HEK293T (cell line): ENCODE data around the gene ARAF.

Experiments used
- ARNT ChIP-seq: fragments of 450-650 bp; IDR thresholded peaks from 2 replicates; pipeline ENCODE4 v1.6.1; 2017; ENCODE audit warnings: mild to moderate bottlenecking
- BHLHE40 ChIP-seq: fragments of 450-650 bp; IDR thresholded peaks from 2 replicates; pipeline ENCODE4 v1.6.1; 2016; ENCODE audit warnings: mild to moderate bottlenecking, moderate library complexity, borderline replicate concordance
- ELF4 ChIP-seq: fragments of 450-650 bp; IDR thresholded peaks from 2 replicates; pipeline ENCODE4 v1.6.1; 2017; ENCODE audit warnings: antibody characterized with exemption
- FOXA1 ChIP-seq: fragments of 450-650 bp; IDR thresholded peaks from 2 replicates; pipeline ENCODE4 v1.6.1; 2016; ENCODE audit warnings: mild to moderate bottlenecking
- FOXK2 ChIP-seq: fragments of 450-650 bp; IDR thresholded peaks from 2 replicates; pipeline ENCODE4 v1.6.1; 2016; ENCODE audit warnings: mild to moderate bottlenecking
- FOXM1 ChIP-seq: fragments of 450-650 bp; IDR thresholded peaks from 2 replicates; pipeline ENCODE4 v1.6.1; 2017; ENCODE audit warnings: mild to moderate bottlenecking, borderline replicate concordance
- HDGF ChIP-seq: fragments of 450-650 bp; IDR thresholded peaks from 2 replicates; pipeline ENCODE4 v1.6.1; 2017; ENCODE audit warnings: antibody characterized with exemption, borderline replicate concordance
- NFRKB ChIP-seq: fragments of 450-650 bp; IDR thresholded peaks from 2 replicates; pipeline ENCODE4 v1.6.1; 2016; ENCODE audit warnings: mild to moderate bottlenecking, moderate library complexity
- SP1 ChIP-seq: fragments of 450-650 bp; IDR thresholded peaks from 2 replicates; pipeline ENCODE4 v1.6.1; 2017
- SUZ12 ChIP-seq: fragments of 450-650 bp; IDR thresholded peaks from 2 replicates; pipeline ENCODE4 v1.6.1; 2016; ENCODE audit warnings: mild to moderate bottlenecking
- TARDBP ChIP-seq: fragments of 450-650 bp; IDR thresholded peaks from 2 replicates; pipeline ENCODE4 v1.6.1; 2016
- TF ChIP-seq, protein P1 (sequence below): fragments of 450-650 bp; IDR thresholded peaks from 2 replicates; pipeline ENCODE4 v1.6.1; 2016

DNA sequence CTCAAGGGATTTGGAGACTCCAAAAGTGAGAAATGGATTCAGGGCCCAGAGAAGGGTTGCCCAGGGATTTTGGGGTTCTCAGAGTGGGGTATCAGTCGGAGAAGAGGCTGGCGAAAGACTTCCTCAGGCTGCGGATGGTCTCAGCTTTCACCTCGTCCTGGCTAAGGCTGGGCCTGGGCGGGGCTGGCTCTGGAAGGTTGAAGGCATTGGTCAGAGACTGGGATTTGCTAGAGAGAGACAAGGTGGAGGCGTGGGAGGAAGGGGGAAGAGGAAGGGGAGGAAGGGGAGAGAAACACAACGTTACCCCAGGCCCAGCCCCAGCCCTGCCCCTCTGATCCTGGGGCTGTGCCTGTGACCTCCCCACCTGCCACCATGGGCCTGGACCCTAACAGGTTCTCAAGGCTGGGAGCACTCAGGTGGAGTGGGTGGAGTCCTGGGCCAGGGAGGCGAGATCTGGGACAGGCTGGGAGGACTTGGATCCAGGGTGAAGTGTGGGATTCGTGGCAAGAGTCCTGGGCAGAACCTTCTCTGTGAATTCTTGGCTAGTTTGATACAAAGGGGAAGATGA is 11.9 kb downstream of the ARAF start:
- TF ChIP-seq SUZ12, result no peak
- TF ChIP-seq FOXA1, result no peak
- no peak for TF ChIP-seq BHLHE40
- TF ChIP-seq ELF4, result no peak
- TF ChIP-seq, protein P1, sequence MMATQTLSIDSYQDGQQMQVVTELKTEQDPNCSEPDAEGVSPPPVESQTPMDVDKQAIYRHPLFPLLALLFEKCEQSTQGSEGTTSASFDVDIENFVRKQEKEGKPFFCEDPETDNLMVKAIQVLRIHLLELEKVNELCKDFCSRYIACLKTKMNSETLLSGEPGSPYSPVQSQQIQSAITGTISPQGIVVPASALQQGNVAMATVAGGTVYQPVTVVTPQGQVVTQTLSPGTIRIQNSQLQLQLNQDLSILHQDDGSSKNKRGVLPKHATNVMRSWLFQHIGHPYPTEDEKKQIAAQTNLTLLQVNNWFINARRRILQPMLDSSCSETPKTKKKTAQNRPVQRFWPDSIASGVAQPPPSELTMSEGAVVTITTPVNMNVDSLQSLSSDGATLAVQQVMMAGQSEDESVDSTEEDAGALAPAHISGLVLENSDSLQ, result no peak
- TF ChIP-seq SP1, result no peak
- TF ChIP-seq FOXM1, result no peak
- TF ChIP-seq HDGF, result no peak
- TF ChIP-seq NFRKB, result no peak
- no peak for TF ChIP-seq FOXK2
- TF ChIP-seq ARNT, result no peak
- no peak for TF ChIP-seq TARDBP
